Skeletal muscle cell (primary cell): ENCODE measurements around the gene LYPD6.

Experiments
- DNase-seq: peaks from one replicate; pipeline ENCODE4 v3.0.0-alpha.2; 2010; ENCODE audit warnings: low read depth
- H3K4me3 ChIP-seq: 2 replicates; pipeline ENCODE4 v1.5.1; 2011; ENCODE audit warnings: low read depth, mild to moderate bottlenecking, control low read depth, low read length, moderate library complexity

LYPD6 gene

DNA sequence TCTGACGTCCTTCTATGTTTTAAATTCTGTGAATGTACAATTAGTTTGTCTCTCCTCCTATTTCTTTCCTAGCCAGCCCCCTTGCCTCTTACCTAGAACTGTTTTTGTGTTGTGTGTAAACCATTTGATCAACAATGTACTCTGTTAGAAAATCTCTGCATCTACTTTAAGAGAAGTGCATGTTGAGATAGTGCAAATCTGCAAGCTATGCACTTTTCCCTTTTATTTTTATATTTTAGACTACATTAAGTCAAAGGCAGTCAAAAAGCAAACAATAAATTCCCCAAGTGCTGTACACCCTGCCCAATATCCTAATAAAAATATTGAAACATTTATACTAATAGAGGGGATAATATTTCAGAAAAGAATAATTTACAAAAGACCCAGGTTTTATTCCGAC, 13.7 kb downstream of the LYPD6 start:
- DNase-seq, result no peak
- H3K4me3 ChIP-seq, result no peak overlapping the region

DNA sequence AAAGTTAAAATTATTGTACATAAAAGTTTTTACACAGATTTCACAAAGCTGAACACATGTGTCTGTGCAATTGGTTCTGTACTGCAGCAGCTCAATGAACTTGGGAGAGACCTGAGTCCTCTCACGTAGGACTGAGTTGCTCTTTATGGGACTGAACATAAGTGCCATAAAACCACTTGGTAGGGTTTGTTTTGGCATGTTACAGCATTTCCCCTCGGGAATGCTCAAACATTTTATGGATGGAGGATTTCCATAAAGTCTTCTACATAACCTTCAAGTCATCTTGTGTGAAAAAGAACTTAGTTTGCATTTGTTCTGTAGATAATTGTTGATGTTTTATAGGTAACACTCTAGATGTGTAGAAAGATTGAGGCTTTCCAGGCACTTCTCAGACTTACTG, 15.9 kb downstream of the LYPD6 start:
- no peak for DNase-seq
- H3K4me3 ChIP-seq, result no peak overlapping the region

DNA sequence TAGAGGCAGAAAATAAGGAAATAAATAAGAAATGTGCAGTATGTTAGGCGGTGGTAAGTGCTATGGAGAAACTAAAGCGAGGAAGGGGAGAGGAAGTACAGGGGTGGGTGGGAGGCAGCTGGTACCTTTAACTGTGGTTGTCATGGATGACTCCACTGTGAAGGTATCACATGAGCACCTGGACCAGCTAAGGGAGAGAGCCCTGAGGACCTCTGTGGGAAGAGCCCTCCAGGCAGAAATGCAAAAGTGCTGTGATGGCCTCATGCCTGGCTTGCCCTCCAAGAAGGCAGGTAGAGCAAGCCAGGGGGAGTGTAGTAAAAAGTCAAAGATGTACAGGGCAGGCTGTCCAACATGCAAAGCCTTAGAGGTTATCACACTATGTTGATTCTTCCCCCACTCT, 17.9 kb downstream of the LYPD6 start:
- DNase-seq, result no peak

DNA sequence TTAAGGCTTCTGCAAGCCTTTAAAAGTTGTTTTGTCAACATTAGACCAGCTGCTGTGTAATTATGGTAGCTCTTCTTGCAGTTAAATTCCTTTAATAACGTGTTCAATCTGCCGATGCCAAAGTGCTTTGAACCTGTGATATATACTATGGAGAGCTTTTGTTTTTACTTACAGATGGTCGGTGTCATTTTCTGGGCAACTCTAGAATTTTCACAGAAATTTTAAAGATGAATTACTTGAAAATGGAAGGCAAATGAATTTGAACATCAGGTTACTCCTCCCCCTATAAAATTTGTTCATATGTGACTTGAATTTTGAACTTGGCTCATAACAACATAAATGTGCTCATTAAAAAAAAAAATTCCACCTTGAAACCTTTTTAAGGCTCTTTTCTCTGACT, 23.0 kb downstream of the LYPD6 start:
- no peak overlapping the region for H3K4me3 ChIP-seq
- no peak for DNase-seq

More for the DNA sequence above, 17.9 kb downstream of the LYPD6 start:
- H3K4me3 ChIP-seq, result no peak overlapping the region

DNA sequence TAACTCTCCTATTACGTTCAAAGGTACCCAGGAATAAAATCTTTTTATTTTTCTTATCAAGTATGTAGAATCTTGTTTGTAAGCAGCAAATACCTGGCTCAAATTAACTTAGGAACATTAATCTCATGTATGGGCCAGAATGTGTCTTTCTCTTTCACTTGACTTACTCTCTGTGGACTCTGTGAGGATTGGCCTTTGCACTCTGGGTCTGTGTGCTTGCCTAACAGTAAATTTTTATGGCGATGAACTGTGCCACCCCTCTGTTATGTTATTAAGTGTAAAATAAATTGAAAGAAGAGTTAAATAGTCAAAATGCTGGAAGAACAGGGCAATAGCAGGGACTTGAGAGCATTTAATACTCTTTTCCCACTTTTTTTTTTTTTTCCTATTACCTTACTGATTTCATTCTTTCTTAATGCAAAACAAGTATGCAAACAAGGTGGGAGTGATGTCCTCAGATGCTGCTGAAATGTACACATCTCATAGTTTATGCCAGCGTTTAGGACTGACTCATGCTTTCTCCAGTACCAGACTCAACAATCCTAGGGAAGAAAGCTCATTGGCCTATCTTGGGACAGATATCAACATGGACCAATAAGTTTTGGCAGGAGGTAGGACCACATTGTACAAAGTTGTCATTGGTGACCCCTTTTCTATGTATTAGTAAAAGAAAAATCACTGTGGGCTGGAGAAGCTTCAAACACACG, 25.5 kb downstream of the LYPD6 start:
- no peak overlapping the region for H3K4me3 ChIP-seq
- no peak for DNase-seq

DNA sequence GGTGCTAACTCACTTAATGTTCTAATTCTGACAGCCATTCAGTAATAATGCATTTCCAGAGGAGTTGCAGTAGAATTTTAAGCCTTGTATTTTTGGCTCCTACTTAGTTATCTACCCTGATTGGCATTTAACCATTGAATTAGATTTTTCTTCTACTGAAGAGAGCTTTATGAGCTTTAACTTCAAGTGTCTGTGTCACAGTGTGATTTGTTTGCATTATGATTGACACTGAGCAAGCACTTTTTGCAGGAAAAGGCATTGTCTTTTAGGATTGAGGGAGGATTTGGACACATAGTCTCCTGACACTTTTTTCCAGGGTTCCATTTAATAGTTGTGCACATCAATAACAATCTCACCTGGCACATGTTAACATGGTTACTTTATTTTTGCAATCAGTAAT, 26.7 kb downstream of the LYPD6 start:
- no peak for DNase-seq
- no peak overlapping the region for H3K4me3 ChIP-seq

DNA sequence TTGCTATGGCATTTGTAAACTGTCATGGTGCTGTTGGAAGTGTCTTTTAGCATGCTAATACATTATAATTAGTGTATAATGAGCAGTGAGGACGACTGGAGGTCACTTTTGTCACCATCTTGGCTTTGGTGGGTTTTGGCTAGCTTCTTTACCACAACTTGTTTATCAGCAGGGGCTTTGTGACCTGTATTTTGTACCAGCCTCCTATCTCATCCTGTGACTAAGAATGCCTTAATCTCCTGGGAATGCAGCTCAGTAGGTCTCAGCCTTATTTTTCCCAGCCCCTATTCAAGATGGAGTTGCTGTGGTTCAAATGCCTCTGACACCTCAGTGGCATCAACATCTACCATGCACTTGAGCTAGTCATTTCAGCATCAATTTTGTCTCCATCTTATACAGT, 29.7 kb downstream of the LYPD6 start:
- DNase-seq, result no peak
- H3K4me3 ChIP-seq, result no peak overlapping the region

DNA sequence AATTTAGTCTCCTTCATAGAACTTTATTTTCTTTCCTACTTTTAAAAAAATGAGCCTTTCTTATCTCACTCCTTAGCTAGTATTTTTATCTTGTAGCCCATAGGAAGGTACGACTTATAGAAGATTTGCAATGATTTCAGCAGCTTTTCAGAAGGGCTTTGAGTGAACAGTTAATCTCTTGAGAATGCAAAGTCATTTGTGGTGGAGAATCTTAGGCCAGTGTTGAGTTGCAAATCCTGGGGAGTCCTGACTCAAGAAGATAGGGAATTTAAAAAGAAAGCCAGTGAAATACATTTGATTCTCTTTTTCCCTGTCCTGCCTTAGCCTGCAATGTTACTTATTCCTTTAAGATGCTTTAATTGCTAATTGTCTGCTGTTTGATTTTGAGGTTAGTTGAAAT, 33.6 kb downstream of the LYPD6 start:
- no peak for DNase-seq
- no peak overlapping the region for H3K4me3 ChIP-seq

DNA sequence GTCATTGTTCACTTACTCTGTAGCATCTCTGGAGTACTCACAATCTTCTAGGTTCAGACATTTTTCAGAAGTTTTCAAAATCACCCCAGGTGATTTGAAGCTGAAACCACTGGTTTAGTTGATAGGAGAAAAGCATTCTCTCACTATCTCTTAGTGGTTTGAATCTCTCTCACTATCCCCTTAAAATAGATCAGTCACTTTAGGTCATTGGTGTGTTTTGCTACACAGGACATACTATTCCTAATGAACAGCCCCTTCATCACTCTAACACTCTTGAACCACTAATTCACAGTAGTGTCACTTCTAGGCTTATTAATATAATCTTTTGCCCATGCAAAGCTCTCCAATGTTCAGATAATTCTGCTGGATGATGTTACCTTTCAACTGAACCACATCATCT, 34.5 kb downstream of the LYPD6 start:
- no peak overlapping the region for H3K4me3 ChIP-seq
- DNase-seq, result no peak

DNA sequence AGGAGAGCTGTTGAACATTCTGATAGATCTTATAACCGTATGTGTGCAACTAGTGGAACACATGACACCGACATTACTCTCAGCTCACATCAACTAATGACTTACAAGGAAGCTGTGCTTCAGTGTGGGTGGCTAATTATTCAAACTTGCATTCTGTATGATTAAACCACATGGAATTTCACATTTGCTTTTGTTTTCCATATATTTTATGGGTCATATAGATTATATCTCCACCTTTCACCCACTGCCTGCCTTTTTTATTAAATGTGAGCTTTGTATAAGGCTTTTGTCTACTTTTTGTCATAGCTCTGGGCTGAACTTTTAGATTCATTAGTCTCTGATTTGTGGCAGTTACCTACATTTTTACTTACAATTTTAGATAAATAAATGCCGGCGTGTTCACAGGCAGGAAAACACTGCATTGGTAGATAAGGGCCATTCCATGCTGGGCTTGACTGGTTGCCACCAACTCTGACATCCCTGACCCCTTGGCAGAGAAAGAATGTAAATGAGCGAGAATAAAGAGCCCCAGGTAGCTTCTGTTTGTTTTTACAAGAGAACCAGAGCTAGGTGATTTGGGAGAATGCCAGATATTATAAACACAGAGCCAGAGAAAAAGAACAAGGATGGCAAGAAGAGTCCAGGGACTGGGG, 35.7 kb downstream of the LYPD6 start:
- no peak overlapping the region for H3K4me3 ChIP-seq
- DNase-seq, result peak; percentile 17

DNA sequence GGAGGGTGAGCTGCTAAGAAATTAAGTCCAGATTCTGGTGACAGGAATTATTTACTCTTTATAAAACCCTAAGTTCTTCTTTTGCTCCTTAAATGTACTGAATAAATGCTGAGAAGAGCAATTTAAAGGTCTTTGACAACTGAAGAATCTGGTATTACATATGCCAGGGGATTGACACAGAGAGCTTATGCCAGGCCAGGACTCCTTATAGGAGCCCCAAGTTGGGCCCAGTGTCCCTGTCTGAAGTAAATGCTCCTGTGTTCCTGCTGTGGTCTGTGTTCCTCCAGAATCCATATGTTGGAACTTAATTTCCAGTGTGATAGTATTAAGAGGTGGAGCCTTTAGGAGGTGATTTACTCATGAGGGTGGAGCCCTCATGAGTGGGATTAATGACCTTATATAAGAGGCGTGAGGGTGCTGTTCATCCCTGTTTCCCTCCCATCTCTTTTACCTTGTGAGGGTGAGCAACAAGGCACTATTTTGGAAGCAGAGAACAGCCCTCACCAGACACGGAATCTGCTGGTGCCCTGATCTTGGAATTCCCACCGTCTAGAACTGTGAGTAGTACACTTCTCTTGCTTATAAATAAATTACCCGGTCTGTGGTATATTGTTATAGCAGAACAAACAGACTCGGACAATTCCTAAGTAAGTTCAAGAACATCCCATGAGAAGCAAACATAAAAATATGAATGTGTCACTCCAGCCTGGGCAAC, 39.8 kb downstream of the LYPD6 start:
- no peak overlapping the region for H3K4me3 ChIP-seq
- DNase-seq, result no peak

DNA sequence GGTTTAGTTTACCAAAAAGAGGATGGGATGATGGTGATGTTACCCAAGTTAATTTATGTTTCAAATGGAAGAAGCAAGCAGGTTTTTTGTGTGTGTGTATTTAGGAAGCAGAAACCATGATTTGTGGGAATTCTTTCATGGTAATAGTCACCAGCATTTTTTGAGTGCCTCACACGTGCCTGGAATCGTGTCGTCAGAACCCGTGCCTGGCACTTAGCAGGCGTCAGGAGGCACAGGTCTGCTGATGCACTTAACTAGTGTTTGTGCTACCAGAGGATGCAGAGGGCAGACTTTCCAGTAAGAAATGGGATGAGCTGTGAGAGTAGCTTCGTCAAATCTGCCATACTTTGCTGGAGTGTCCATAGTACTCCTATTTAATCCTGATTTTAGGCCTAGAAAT, 41.1 kb downstream of the LYPD6 start:
- DNase-seq, result no peak
- no peak overlapping the region for H3K4me3 ChIP-seq

DNA sequence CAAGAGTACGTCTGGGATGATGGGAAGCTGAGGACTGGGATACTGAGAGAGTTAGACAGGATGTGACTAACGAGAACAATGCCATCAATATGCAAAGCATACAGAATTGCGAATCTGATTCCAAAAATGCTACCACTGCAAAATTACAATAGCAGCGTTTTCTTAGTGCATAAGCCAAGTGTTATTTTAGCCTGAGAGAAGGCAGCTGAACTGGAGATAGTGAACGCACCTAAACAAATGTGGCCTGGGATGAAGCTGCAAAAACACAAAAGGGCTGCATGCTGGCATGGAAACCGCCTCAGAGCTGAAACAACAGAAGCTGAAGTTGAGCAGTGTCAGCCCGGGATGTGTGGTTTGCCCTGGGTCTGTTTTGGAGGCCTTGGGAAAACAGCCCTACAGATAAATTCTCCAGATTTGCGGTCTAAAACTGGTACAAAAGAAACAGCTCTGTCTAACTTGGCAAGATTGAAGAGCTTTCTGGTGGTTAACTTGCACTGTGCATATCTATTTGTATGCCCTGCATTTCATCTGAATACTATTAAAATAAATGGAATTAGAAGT, 45.5 kb downstream of the LYPD6 start:
- no peak overlapping the region for H3K4me3 ChIP-seq
- DNase-seq, result no peak

DNA sequence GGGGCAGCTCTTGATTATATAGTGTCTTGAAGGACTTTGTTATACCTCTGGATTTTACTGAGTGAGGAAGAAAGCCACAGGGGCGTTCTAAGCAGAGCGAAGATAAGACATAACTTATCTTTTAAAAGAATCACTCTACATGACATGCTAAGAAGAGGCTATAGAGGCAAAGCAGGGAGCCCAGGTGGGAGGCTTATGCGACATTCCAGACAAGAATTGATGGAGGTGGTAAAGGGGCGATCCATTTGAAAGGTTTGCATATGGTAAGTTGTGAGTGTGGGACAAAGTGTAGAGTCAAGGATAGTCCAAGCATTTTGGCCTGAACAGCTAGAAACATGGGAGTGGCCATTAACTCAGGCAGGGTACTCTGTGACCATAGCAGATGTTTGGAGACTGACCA, 49.8 kb downstream of the LYPD6 start:
- H3K4me3 ChIP-seq, result no peak overlapping the region
- DNase-seq, result no peak

DNA sequence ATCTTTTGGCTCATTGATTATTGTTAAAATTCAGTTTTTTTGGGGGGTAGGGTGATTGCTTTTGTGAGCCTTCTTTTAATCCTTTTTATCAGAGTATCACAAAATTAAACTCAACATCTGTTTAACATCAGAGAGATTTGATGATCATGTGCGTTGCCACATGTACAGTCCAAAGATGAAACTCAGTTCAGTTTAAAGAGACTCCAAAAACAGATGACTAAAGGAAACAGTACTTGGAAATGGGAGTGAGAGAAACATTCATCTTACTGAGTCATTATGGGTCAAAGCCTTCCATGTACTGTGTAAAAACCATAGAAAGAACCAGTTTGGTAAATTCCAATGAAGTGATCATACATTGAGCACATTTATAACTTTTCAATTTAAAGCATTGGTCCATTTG, 53.0 kb downstream of the LYPD6 start:
- DNase-seq, result peak; percentile 25
- no peak overlapping the region for H3K4me3 ChIP-seq

DNA sequence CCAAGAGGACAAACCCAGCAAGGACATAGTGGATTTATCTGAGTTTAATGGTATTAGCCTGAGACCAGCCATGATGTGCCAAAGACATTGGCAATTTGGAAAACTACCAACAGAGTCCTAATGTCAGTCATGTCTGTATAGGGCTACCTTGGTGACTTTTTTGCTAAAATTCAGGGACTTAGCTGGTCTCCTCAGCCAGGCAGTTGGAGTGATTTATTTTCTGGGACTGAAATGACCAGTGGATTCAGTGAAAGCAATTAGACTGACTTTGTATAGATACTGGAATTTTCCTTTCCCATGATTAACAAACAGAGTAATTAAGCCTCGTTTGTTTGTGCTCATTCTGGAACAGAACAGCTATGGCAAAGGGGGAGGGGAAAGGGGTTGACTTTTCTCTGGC, 55.0 kb downstream of the LYPD6 start:
- no peak overlapping the region for H3K4me3 ChIP-seq

DNA sequence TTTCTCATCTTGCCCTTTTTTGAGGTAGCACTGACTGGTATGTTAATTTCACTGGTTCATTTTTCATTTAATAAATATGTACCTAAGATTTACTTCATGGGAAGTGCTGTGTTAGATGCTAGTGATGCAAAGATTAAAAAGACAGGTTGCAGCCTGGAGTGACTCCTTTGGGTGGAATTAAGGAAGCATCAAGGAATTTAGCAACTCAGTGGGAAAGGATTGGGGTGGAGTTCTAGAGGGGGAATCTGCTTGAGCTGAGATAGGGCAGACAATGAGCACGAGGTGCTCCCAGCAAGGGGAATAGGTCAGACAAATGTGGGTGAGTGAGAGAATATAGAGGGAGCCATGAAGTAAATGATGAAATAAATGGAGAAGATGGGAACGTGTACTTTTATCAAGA, 57.0 kb downstream of the LYPD6 start:
- no peak for DNase-seq
- H3K4me3 ChIP-seq, result no peak overlapping the region

More for the DNA sequence above, 55.0 kb downstream of the LYPD6 start:
- DNase-seq, result no peak

DNA sequence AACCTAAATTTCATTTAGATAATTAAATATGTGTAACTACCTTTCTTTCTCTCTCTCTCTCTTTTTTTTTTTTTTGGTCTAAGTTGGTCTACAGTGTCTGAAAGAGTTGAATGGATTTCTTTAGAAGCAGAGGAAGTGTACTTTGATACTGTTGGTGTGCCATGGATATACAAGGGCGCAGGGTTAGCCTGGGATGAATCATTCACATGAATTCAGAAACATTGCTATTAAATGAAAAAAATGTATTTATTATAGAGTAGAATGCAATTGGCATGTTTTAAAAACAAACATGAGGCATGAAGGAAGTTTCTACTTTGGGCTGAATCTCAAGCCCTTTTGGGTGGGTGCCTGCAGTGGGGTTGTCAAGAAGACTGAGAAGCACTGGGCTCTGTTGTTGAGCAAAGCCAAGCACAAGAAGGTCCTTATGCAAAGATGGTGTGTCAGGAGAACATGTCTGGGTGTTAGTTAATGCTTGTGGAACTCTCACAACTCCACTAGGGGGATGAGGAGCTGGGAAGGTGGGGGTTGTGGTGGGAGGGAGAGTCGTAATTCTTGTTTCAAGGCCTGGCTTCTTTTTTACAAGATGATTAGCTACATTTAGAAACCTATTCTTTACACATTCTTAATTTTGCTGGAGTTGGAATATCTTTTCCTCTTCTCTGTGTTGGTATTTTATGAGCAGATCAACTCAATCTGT, 57.9 kb downstream of the LYPD6 start:
- no peak overlapping the region for H3K4me3 ChIP-seq
- DNase-seq, result no peak

DNA sequence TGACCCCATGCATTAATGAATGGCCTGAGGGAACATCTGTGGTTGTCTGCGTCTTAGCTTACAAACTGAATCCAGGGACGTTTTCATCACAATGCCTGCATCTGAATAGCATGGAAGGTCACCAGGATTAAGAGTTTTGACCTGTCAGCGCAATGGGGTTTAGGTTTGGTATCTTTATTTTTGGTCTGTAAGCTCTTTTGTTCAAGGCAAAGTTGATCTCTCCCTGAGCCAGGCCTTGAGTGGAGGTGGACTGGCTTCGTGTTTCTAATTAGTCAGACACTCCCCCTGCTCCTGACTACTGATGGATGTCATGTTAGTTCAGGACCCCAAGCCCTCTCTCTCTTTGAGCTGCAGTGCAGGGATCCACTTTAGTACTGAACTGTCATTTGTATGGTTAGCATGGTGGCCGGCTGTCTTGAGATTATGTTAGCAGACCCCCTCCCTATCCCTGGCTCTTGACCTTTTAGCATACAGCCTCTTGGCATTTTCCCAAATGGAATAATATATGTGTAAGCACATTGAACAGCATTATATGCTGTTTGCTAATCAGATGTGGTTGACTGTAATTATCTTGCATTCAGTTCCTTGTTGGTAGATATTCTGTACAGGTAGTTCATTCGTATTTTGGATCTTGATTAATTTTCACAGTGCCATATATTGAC, 59.2 kb downstream of the LYPD6 start:
- DNase-seq, result no peak
- H3K4me3 ChIP-seq, result no peak overlapping the region
